H4 (cell line): Measurements from ENCODE around the gene DNAJC6. TPM values are rescaled to one million over a fixed set of nuclear protein-coding genes. Genes with fewer than 3 reads are reported as not detected.
"Not testable (repeated sequence)": the region's sequence is repeated elsewhere in the genome, so short reads cannot be mapped to it uniquely, and the experiment has no call there.

Source experiments
- DNase-seq: peaks from one replicate; pipeline ENCODE4 v3.0.0-alpha.2; 2015; ENCODE audit warnings: low spot score
- total RNA-seq: library from RNA; depleted of rRNA; stranded (reverse); fragments of >200 nt; shearing (Covaris generic); gene quantifications from 2 replicates; pipeline ENCODE4 v1.2.3, GENCODE V29; 2014

The DNAJC6 gene
- total RNA-seq, 1 experiment from 2014 or later = 19.3 TPM

- no peak for DNase-seq
Measured at GRCh38 chr1:65429078-65429477, 119.7 kb downstream of the DNAJC6 start.

- DNase-seq = peak; percentile 82
Measured at GRCh38 chr1:65429806-65430205, 120.5 kb downstream of the DNAJC6 start.

- peak; percentile 35 for DNase-seq
Measured at GRCh38 chr1:65431111-65431705, 121.9 kb downstream of the DNAJC6 start.

GRCh38 chr1:65432918-65433317 is 123.6 kb downstream of the DNAJC6 start:
- DNase-seq = no peak

- DNase-seq = no peak
Measured at GRCh38 chr1:65434255-65434654, 124.9 kb downstream of the DNAJC6 start.

- no peak for DNase-seq
Measured at GRCh38 chr1:65434760-65435159, 125.4 kb downstream of the DNAJC6 start.

- DNase-seq = no peak
Measured at GRCh38 chr1:65435987-65436386, 126.6 kb downstream of the DNAJC6 start.

- DNase-seq = no peak
Measured at GRCh38 chr1:65437616-65438015, 128.3 kb downstream of the DNAJC6 start.

- DNase-seq = no peak
Measured at GRCh38 chr1:65440322-65440900, 131.1 kb downstream of the DNAJC6 start.

GRCh38 chr1:65440915-65441314 is 131.6 kb downstream of the DNAJC6 start:
- no peak for DNase-seq

GRCh38 chr1:65441464-65441863 is 132.1 kb downstream of the DNAJC6 start:
- DNase-seq = no peak

GRCh38 chr1:65442442-65442841 is 133.1 kb downstream of the DNAJC6 start:
- no peak for DNase-seq

GRCh38 chr1:65443647-65444046 is 134.3 kb downstream of the DNAJC6 start:
- no peak for DNase-seq

- DNase-seq = no peak
Measured at GRCh38 chr1:65444128-65444640, 134.8 kb downstream of the DNAJC6 start.

GRCh38 chr1:65445837-65446236 is 136.5 kb downstream of the DNAJC6 start:
- no peak for DNase-seq

- no peak for DNase-seq
Measured at GRCh38 chr1:65449214-65449823, 140.0 kb downstream of the DNAJC6 start.

- not testable (repeated sequence) for DNase-seq
Measured at GRCh38 chr1:65455678-65456077, 146.3 kb downstream of the DNAJC6 start.

GRCh38 chr1:65456481-65456880 is 147.1 kb downstream of the DNAJC6 start:
- no peak for DNase-seq

GRCh38 chr1:65457868-65458267 is 148.5 kb downstream of the DNAJC6 start:
- DNase-seq = no peak

- no peak for DNase-seq
Measured at GRCh38 chr1:65458730-65459396, 149.5 kb downstream of the DNAJC6 start.

- DNase-seq = peak; percentile 60
Measured at GRCh38 chr1:65459397-65459768, 150.0 kb downstream of the DNAJC6 start.
